Brain microvascular endothelial cell (primary cell): Measurements from ENCODE around the gene FGA.

Source experiments
- DNase-seq: peaks from one replicate; pipeline ENCODE4 v3.0.0-alpha.2; 2020
- H3K27ac ChIP-seq: fragments of 250-450 bp; sonication (Bioruptor Pico); 2 replicates; pipeline ENCODE4 v1.5.1; 2020; ENCODE audit warnings: mild to moderate bottlenecking, moderate library complexity
- H3K27me3 ChIP-seq: fragments of 250-450 bp; sonication (Bioruptor Pico); replicated peaks from 2 replicates; pipeline ENCODE4 v1.5.1; 2020; ENCODE audit warnings: mild to moderate bottlenecking
- H3K36me3 ChIP-seq: fragments of 250-450 bp; sonication (Bioruptor Pico); replicated peaks from 2 replicates; pipeline ENCODE4 v1.5.1; 2020; ENCODE audit warnings: mild to moderate bottlenecking
- H3K4me3 ChIP-seq: 2 replicates; pipeline ENCODE4 v1.5.1; 2011; ENCODE audit warnings: low read depth, mild to moderate bottlenecking, control low read depth, low read length, moderate library complexity
- in situ Hi-C: cut with HindIII; loops from 2 replicates; pipeline ENCODE4 v1.10.0; 2017; ENCODE audit warnings: low sequenced_read_pairs, low pct_ligation_motif_present
- TF ChIP-seq, protein P1 (sequence below): IDR thresholded peaks from 2 replicates; pipeline ENCODE4 v1.5.1; 2011; ENCODE audit warnings: low read depth, mild to moderate bottlenecking, moderate library complexity, low read length, control low read depth, inconsistent platforms; ENCODE audit errors: missing control alignments

Gene FGA

DNA sequence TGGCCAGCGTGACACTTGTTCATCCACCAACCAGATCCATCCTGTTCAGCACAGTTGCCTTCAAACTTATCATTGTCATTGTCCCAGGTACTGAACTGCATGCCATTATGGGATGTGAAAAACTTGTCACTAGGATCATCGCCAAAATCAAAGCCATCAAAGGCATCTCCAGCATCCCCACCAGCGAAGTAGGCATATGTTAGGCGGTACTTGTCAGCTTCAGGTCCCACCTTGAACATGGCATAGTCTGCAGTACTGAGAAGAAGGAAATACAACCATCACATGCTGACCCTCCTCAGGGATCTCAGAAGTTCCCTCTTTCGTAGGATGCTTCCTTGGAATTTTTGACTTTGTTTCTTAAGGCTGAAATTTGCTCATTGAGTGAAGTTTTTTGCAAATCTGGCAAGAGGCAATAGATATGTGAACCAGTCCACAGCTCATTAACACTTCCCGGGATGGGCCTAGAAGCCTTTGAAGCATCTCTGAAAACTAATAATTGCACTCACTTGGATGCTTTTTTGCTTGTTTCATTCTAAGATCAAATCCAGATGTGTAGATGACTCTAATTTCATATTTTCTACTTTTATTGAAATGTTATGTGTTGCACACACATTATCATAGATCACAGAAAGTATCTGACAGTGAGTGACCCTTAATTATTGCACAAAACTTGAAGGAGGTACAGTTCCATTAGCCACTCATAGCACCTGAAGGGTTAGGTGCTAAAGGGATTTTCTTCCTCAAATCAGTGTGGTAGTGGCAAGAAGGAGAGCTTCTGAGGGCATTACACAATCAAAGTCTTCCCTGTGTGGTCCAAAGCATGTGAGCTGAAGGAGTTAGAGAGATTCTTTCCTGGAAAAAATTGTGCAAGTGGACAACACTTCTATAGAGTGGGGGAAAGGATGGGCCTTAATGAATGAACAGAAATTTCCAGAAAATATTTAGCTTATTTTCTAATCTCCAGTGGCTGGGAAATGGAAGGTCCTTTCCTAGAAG lies 16.5 kb upstream of the FGA start:
- Histone ChIP-seq H3K36me3 (no peaks in the 10 kb centered on the region), H3K27ac (no peak overlapping the region), H3K27me3 (no peaks in the 10 kb centered on the region), H3K4me3 (no peak overlapping the region)
- in situ Hi-C loops, result no loop called here
- DNase-seq, result no peak
- TF ChIP-seq, protein P1, sequence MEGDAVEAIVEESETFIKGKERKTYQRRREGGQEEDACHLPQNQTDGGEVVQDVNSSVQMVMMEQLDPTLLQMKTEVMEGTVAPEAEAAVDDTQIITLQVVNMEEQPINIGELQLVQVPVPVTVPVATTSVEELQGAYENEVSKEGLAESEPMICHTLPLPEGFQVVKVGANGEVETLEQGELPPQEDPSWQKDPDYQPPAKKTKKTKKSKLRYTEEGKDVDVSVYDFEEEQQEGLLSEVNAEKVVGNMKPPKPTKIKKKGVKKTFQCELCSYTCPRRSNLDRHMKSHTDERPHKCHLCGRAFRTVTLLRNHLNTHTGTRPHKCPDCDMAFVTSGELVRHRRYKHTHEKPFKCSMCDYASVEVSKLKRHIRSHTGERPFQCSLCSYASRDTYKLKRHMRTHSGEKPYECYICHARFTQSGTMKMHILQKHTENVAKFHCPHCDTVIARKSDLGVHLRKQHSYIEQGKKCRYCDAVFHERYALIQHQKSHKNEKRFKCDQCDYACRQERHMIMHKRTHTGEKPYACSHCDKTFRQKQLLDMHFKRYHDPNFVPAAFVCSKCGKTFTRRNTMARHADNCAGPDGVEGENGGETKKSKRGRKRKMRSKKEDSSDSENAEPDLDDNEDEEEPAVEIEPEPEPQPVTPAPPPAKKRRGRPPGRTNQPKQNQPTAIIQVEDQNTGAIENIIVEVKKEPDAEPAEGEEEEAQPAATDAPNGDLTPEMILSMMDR, result no peak

DNA sequence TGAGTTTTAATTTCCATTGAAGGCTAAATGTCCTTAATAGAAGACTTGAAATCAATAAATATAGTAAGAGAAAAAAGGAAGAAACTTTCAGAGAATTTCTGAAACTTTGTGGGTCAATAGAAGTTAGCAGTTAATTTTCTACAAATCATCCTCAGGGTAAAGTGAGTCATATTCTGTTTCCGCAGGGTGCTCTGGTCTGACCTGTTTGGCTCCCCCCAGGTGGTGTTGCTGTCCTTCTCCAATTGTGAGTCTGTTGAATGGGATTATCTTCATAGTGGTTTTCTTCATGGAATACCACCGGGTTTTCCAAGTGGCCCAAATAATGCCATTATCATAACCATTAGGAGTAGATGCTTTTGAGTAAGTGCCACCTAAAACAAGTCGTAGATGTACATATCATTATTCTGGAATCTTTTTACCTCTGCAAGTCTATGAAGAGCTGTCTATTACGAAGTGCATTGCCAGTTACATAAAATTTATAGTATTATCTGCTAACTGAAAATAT lies 14.2 kb upstream of the FGA start:
- no peaks in the 10 kb centered on the region for H3K36me3 ChIP-seq
- in situ Hi-C loops, result no loop called here
- H3K27me3 ChIP-seq, result no peaks in the 10 kb centered on the region
- DNase-seq, result no peak
- no peak overlapping the region for H3K27ac ChIP-seq
- TF ChIP-seq, protein P1, result no peak
- H3K4me3 ChIP-seq, result no peak overlapping the region

DNA sequence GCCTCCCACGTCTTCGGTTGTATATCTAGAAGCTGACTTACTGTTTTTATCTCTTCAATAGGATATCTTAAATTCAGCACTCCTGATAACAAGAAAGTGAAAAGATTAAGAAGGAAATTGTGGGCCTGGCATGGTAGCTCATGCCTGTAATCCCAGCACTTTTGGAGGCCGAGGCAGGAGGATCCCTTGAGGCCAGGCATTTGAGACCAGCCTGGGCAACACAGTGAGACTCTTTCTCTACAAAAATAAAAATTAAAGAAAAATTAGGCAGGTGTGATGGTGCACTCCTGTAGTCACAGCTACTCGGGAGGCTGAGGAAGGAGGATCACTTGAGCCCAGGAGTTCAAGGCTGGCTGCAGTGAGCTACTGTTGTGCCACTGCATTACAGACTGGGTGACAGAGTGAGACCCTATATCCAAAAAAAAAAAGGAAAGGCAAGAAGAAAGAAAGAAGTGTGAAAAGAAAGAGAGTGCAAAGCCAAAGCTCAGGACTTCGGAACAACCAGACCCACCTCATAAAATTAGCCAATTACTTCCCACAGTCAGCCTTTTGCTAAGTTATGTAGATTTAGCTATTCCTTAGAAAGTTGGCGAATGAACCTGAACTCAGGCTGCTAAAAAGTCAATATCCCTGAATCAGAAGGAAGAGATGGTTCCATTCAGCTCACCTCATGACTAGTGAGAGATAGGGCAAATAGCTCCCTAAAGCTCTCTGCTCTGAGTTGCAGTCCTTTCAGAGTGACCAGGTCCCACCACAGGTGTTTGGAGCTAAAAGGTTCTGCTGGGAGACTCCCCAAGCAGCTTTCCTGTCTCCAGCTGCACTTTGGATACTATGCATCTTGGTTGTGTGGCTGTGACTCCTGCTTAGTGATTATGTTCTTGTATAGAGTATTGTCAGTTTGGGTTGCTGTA lies 12.7 kb upstream of the FGA start:
- H3K4me3 ChIP-seq, result no peak overlapping the region
- TF ChIP-seq, protein P1, result no peak
- in situ Hi-C loops, result no loop called here
- no peaks in the 10 kb centered on the region for H3K36me3 ChIP-seq
- no peak overlapping the region for H3K27ac ChIP-seq
- no peaks in the 10 kb centered on the region for H3K27me3 ChIP-seq
- no peak for DNase-seq

DNA sequence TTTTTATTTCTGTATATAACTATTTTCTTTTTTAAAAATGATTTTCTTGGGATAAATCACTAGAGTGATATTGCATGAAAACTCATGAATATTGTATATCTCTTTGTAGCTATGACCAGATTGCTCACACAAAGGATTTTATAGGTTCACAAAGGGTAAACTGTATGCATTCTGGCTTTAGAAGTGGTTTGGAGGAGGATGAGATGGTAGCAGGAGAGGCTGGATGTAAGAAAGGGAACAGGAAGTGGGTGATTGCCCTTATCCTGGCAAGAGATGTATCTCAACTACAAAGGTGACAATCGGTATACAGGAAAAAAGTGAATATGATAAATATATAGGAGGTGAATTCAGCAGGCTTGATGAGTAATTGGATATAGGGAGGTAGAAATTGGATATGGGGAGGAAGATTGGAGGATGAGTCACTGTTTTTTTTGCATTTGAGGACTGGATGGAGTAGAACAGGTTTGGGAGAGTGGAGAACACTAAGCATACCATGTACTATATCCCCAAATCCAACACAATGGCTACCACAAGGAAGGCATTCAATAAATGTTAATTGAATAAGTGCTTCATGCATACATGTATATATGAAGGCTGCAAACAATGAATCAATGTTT lies 12.0 kb upstream of the FGA start:
- TF ChIP-seq, protein P1, result no peak
- DNase-seq, result no peak
- Histone ChIP-seq H3K27me3 (no peaks in the 10 kb centered on the region), H3K4me3 (no peak overlapping the region), H3K36me3 (no peaks in the 10 kb centered on the region), H3K27ac (no peak overlapping the region)
- in situ Hi-C loops, result no loop called here
